ENCODE results near the gene HOXA7. TPM values are rescaled to one million over a fixed set of nuclear protein-coding genes. Genes with fewer than 3 reads are reported as not detected.

The HOXA7 gene
- total RNA-seq, 1 donor from 2014 or later = not detected

DNA sequence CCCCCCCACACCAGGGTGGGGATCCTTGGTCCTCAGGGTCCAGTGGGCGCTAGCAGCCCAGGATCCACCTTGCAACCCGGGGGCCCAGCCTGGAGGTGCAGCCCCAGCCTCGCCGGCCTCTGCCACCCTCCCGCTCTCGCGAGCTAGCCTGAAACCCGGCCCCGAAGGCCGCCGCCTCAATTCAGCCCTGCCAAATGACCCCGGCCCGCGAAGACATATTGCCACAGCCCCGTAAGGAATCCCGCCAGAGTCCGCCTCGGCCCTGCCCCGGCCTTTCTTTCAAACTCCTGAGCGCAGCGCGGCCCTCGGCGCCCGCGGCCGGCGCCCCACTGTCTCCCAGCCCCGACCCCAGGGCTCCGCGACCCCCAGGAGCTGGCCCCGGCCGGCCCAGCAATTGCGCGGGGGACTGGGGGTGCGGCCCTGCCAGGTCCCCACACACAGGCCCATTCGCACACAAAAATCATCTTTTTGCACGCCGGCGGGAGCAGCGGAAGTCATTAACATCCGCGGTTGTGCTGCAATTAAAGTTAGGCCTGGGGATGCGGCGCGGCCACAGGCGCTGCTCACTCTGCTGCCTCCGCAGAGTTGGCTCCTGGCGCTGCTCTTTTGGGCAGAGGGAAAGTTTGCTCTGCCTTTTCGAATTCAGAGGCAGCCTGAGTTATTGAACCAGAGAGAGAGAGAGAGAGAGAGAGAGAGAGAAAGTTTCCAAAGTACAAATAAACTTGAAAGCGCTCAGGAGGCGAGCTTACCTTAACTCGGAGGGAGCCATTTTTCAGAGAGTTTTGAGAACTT is 16.9 kb downstream of the HOXA7 start:
- Mint-ChIP-seq H3K9me3 (no peaks in the 10 kb centered on the region), H3K36me3 (ENCODE audit: low read depth) (no peaks in the 10 kb centered on the region), H3K4me1 (peaks cover 6% of the 10 kb centered on the region), H3K27ac (no peak overlapping the region), H3K4me3 (no peak overlapping the region), H3K27me3 (peaks cover 40% of the 10 kb centered on the region)
- intact Hi-C loops (cut with micrococcal nuclease) = no loop called here
- ATAC-seq (ENCODE audit: low read depth) (no peak), DNase-seq (no peak)
- no peak for TF ChIP-seq CTCF (IDR thresholded peaks at IDR 0.05)
- CTCF ChIA-PET = no interaction called here
- POLR2A ChIA-PET = no interaction called here

DNA sequence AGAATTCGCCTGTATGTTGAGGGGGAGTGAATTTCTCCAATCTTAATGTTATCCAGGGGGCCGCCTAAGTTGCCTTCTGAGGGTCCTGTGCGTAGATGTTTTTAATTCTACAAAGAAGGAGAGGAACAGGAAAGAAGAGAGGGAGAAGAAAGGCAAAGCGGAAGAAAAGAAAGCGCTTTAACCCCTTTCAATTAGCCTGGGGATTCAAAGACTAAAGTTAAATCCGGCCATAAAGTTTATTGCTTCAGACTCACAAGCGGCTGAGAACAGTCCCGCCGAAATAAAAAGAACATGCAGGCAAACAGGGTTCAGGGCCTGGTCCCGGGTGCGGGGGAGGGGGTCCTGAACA is 17.5 kb downstream of the HOXA7 start:
- TF ChIP-seq CTCF (IDR thresholded peaks at IDR 0.05) = no peak
- ATAC-seq (ENCODE audit: low read depth) = no peak
- H3K36me3 Mint-ChIP-seq (ENCODE audit: low read depth) = no peaks in the 10 kb centered on the region
- ChIA-PET CTCF (no interaction called here), POLR2A (no interaction called here)
- H3K27me3 Mint-ChIP-seq = peaks cover 46% of the 10 kb centered on the region
- peaks cover 6% of the 10 kb centered on the region for H3K4me1 Mint-ChIP-seq
- DNase-seq = no peak
- H3K9me3 Mint-ChIP-seq = no peaks in the 10 kb centered on the region
- intact Hi-C loops (cut with micrococcal nuclease) = no loop called here
- no peak overlapping the region for H3K27ac Mint-ChIP-seq
- H3K4me3 Mint-ChIP-seq = no peak overlapping the region

GRCh38 chr7:27138472-27138871 is 18.0 kb downstream of the HOXA7 start:
- POLR2A ChIA-PET = no interaction called here
- ATAC-seq (ENCODE audit: low read depth) (no peak), DNase-seq (no peak)
- intact Hi-C loops (cut with micrococcal nuclease) = no loop called here
- CTCF ChIA-PET = no interaction called here
- H3K36me3 Mint-ChIP-seq (ENCODE audit: low read depth) = no peaks in the 10 kb centered on the region
- no peak for TF ChIP-seq CTCF (IDR thresholded peaks at IDR 0.05)
- H3K4me1 Mint-ChIP-seq = peaks cover 6% of the 10 kb centered on the region
- H3K9me3 Mint-ChIP-seq = no peaks in the 10 kb centered on the region
- no peak overlapping the region for H3K27ac Mint-ChIP-seq
- no peak overlapping the region for H3K4me3 Mint-ChIP-seq
- H3K27me3 Mint-ChIP-seq = peaks cover 49% of the 10 kb centered on the region

DNA sequence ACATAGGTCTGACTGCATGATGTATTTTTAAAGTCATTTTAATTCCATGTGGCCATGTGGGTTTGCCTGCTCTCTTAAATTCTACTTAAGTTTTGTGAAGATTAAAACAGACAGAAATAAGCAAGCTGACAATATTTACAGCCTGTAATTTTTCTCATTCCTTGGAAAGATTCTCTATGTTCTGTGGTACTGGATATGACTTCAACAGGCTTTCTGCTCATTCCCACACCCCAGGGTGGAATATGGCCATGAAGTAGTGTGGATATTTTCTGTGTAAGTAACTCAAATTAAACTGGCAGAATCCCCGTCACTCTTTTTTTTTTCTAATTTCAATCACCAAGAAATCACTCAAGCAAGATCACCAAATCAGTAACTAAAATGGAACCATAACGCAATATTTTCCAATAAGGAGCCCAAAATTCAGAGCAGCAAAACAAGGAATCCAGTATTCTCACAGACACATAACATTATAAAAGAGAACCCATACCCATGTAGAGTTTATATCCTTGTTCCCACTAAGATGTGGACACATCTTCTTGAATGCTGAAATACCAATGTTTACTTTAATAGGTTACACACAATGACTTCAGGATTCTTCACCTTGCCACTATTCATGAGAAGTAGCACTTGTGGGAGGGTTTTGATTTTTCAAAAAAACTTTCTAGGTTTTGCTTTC is 18.7 kb downstream of the HOXA7 start:
- no peak overlapping the region for H3K4me3 Mint-ChIP-seq

More for the DNA sequence above, 18.7 kb downstream of the HOXA7 start:
- H3K27me3 Mint-ChIP-seq = peaks cover 54% of the 10 kb centered on the region
- ChIA-PET CTCF (no interaction called here), POLR2A (no interaction called here)
- no peaks in the 10 kb centered on the region for H3K9me3 Mint-ChIP-seq
- H3K4me1 Mint-ChIP-seq = peaks cover 6% of the 10 kb centered on the region
- DNase-seq (no peak), ATAC-seq (ENCODE audit: low read depth) (no peak)
- TF ChIP-seq CTCF (IDR thresholded peaks at IDR 0.05) = no peak
- H3K36me3 Mint-ChIP-seq (ENCODE audit: low read depth) = no peaks in the 10 kb centered on the region
- intact Hi-C loops (cut with micrococcal nuclease) = no loop called here
- H3K27ac Mint-ChIP-seq = no peak overlapping the region
